NCI-H187 treated with DMSO at 0.1 percent for 48 hours (cell line): ENCODE measurements around the gene IFNL4.
"Not testable (repeated sequence)": the region's sequence is repeated elsewhere in the genome, so short reads cannot be mapped to it uniquely, and the experiment has no call there.

Experiments
- DNase-seq: peaks from one replicate; lab custom pipeline; 2025; lab: John Stamatoyannopoulos, UW

Gene IFNL4

DNA sequence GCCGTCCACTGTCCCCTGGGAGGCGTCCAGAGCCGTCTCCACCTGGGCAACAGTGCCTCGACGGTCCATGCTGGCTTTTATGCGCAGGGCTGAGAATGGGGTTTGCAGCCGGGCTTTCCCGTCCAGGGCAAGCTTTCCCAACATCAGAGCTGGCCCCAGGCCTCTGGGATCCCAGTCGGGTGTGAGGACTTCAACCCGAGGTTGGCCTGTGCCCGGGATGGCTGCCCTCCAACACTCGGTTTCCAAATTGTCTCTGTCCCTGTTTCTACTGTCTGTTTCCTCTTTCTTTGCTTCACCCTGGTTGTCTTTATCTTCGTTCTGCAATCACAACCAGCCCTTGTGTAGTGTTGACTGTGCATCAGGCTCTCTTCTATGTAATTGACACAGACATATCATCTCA is at the start of gene IFNL4:
IFNL4 (minus strand) TSS at position 51 of the 400 bp plus-strand sequence.
- no peak for DNase-seq

DNA sequence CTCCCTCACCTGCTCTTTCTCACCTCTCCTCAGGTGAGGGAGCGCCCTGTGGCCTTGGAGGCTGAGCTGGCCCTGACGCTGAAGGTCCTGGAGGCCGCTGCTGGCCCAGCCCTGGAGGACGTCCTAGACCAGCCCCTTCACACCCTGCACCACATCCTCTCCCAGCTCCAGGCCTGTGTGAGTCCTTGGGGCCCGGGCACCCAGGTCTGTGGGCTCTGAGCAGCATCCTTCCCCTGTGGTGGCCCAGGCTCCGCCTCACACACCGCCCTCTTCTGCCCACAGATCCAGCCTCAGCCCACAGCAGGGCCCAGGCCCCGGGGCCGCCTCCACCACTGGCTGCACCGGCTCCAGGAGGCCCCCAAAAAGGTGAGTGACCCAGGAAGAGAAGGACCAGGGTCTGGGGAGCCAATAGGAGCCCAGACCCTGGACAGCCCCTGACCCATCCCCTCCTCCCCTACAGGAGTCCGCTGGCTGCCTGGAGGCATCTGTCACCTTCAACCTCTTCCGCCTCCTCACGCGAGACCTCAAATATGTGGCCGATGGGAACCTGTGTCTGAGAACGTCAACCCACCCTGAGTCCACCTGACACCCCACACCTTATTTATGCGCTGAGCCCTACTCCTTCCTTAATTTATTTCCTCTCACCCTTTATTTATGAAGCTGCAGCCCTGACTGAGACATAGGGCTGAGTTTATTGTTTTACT is 49.4 kb upstream of the IFNL4 start:
- DNase-seq = no peak

DNA sequence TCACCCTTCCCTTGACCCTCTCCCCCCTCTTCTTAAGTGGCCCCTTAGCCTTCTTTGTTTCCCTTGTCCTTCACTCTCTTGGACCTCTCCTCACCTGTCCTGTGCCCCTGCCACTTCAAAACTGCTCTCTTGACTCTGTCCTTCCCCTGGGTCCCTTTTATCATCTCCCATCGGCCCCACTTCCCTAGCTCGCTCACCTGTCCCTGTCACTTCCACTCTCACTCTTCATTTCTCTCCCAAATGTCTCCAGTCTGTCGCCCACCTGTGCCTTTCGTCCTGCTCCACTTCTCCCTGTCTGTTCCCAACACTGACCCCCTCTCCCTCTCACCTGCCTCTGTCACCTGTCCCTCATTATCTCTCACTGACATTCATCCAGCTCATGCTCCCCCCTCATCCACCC is 48.2 kb upstream of the IFNL4 start:
- DNase-seq = no peak

DNA sequence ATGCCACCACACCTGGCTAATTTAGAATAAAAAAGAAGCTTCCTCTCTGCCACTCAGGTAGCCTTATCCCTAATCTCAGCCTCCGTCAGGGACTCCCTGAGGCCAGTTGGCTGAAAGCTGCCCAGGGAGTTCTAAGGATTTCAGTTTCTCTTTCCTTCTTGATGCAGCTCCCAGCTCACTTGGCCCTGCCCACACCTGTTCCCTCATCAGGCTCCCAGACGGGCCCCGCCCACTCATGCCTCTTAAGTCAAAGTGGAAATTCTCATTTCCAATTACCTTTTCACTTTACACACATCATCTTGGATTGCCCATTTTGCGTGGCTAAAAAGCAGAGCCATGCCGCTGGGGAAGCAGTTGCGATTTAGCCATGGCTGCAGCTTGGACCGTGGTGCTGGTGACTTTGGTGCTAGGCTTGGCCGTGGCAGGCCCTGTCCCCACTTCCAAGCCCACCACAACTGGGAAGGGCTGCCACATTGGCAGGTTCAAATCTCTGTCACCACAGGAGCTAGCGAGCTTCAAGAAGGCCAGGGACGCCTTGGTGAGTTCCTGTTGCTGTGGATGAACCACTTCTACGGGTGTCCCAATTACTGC is 47.5 kb upstream of the IFNL4 start, which contains the start of gene IFNL1:
IFNL1 (plus strand) TSS at position 353 of the 591 bp plus-strand sequence; CDS start at position 368, 15 bp downstream.
- DNase-seq = no peak

DNA sequence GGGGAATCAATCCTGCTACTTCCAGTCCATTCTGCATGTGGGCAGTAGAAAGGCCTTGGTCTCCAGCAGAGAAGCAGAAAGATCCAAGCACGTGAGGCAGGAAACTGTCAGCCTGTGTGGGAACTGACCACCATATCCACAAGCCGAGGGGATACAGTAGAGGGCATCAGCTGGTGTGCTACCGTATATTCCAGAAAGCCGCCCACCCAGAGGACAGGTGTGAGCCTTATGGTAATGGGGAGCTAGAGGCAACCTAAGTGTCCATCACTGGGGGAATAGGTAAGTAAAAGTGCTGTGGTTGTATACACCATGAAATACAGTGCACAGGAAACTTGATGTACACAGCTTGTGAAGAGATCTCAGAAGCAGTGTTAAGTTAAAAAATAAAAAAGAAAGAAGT is 44.7 kb upstream of the IFNL4 start:
- DNase-seq = no peak

DNA sequence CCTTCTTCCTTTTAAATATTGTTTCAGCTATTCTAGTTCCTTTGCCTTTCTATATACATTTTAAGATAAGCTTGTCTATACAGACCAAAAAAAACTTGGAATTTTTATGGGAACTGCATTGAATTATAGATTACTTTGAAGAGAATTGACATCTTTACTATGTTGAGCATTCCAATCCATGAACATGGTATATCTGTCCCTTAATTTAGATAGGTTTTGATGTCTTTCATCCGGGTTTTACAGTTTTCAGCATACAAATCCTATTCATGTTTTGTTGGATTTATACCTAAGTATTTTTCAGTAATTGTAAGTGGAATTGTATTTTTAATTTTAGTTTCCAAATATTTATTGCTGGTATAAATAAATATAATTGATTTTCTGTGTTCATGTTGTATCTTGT is 35.4 kb upstream of the IFNL4 start:
- DNase-seq = no peak

DNA sequence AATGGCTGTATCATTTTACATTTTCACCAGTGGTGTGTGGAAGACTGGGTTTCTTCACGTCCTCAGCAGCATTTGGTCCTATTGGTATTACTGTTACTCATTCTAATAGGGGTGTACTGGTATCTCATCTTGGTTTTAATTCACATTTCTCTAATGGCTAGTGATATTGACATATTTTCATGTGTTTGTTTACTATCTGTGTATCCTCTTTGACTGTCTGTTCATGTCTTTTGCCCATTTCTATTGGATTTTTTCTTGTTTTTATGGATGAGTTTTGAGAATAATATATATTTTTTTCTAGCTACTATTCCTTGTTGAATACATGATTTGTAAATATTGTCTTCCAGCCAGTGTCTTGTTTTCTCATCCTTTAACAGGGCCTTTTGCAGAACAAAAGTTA is 33.4 kb upstream of the IFNL4 start:
- DNase-seq = no peak

DNA sequence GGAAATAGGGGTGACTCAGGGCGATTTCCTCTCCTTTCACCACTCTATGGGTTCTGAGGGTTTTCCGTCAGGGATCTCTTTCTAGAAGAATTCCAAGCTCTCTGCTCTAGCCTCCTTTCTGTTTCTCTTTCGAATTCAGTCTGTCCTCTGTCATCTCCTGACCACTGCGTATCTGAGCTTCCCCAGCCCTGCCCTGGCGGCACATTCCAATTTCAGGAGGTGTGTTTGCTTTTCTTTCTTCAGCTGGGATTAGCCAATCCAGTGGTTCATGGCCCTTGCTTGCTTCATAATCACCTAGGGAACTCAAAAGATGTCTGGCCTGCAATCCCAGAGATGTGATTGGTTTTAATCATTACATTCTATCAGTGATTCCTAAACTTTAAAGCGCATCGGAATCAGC is 28.9 kb upstream of the IFNL4 start:
- DNase-seq = no peak

DNA sequence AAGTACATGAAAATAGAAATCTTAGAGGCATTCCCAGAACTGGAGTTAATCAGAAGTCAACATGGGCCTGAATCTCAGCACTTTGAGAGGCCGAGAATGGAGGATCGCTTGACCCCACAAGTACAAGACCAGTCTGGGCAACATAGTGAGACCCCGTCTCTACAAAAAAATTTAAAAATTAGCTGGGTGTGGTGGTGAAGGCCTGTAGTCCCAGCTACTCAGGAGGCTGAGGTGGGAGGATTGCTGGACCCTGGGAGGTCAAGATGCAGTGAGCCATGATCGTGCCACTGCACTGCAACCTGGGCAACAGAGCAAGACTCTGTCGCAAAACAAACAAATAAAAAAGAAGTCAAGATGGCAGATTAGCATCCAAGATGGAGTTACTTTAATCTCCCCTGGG is 28.1 kb upstream of the IFNL4 start:
- DNase-seq = no peak

DNA sequence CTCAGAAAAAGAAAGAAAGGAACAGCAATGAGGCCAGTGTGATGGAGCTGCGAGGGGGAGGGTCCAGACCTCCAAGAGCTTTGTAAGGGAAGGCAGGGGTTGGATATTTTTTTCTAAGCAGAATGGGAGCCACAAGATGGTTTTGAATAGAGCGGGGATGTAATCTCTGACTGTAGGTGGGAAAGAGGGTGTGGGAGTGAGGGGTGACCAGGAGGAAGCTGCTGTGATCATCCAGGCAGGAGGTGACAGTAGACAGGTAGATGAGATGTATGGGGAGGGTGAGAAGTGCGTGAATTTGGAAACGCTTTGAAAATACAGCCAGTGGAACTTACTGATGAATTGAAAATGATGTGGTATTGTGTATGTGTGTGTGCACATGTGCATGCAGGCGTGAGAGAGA is 26.9 kb upstream of the IFNL4 start:
- DNase-seq = no peak

DNA sequence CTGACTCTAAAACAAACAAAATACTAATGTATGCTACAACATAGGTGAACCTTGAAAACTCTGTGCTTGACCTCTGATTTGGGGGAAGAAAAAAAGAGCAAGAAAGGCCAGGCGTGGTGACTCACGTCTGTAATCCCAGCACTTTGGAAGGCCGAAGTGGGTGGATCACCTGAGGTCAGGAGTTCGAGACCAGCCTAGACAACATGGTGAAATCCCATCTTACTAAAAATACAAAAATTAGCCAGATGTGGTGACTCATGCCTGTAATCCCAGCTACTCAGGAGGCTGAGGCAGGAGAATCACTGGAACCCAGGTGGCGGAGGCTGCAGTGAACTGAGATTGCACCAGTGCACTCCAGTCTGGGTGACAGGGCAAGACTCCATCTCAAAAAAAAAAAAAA is 25.2 kb upstream of the IFNL4 start:
- not testable (repeated sequence) for DNase-seq

DNA sequence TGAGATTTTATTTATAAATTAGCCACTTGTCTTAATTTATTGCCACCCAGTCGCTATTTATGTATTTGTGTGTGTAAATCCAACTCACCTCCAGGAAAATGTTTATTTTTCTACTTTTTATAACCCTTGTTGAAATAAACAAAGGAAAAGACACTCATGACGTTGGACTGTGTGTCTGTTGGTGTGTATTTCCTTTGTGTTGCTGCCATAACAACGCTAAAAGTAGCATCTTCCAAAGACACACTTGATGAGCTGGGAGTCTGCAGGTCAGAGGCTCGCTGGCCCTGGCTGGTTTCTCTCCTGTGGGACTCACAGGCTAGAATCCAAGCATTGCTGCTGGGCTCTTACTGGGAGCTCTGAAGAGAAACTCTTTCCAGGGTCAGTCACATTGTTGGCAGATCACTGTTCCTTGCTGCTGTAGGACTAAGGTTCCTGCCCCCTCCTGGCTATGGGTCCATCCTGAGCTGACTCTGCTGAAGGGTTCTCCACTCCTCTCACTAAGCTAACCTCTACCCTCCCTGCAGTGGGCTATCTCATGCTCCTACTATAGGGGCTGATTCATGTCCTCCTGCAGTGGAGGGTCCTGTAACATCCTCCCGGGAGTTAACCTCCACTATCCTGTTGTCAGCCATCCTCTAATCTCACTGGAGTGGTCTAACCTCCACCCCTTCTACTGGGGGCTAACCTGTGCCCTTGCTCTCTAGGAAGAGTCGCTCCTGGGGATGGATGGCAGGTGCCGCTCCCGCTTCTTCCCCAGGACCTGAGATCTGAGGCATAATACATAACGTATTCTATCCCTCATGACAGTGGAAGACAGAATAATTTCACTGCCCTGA is 21.6 kb upstream of the IFNL4 start:
- no peak for DNase-seq

DNA sequence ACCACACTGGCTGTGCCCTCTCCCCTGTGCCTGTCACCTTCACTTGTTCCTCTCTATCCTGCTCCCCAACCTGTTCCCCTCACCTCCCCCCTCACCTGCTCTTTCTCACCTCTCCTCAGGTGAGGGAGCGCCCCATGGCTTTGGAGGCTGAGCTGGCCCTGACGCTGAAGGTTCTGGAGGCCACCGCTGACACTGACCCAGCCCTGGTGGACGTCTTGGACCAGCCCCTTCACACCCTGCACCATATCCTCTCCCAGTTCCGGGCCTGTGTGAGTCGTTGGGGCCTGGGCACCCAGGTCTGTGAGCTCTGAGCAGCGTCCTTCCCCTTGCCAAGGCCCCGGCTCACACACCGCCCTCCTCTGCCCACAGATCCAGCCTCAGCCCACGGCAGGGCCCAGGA is 20.7 kb upstream of the IFNL4 start:
- not testable (repeated sequence) for DNase-seq

DNA sequence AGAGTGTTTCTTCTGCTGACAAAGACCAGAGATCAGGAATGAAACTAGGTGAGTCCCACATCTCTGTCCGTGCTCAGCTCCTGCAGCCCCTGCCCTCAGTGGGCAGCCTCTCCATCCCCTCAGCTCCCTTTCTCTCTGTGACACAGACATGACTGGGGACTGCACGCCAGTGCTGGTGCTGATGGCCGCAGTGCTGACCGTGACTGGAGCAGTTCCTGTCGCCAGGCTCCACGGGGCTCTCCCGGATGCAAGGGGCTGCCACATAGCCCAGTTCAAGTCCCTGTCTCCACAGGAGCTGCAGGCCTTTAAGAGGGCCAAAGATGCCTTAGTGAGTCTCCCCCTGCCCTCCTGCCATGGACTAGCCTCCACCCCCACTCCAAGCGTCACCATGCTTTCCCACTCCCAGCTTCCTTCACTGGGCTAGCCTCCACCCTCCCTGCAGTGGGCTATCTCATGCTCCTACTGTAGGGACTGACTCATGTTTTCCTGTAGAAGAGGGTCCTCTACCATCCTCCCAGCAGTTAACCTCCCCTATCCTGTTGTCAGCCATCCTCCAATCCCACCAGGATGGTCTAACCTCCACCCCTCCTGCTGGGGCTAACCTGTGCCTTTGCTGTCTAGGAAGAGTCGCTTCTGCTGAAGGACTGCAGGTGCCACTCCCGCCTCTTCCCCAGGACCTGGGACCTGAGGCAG is 20.0 kb upstream of the IFNL4 start:
- not testable (repeated sequence) for DNase-seq

DNA sequence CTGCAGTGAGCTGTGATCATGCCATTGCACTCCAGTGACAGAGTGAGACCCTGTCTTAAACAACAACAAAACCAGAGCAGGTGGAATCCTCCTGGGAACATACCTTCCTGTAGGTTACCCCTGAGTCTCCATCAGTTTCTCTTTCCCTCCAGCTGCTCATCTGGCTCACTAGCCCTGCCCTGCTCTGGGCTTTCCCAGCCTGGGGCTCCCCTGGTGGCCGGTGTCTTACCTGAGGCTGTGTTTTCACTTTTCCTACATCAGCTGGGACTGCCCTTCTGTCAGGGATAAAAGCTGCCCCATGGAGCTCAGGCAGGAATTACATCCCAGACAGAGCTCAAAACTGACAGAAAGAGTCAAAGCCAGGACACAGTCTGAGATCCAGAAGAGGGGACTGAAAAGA is 19.4 kb upstream of the IFNL4 start, which contains the start of gene IFNL2:
IFNL2 (plus strand) TSS at position 312 of the 400 bp plus-strand sequence. CDS start 173 bp downstream, outside the sequence.
- not testable (repeated sequence) for DNase-seq

DNA sequence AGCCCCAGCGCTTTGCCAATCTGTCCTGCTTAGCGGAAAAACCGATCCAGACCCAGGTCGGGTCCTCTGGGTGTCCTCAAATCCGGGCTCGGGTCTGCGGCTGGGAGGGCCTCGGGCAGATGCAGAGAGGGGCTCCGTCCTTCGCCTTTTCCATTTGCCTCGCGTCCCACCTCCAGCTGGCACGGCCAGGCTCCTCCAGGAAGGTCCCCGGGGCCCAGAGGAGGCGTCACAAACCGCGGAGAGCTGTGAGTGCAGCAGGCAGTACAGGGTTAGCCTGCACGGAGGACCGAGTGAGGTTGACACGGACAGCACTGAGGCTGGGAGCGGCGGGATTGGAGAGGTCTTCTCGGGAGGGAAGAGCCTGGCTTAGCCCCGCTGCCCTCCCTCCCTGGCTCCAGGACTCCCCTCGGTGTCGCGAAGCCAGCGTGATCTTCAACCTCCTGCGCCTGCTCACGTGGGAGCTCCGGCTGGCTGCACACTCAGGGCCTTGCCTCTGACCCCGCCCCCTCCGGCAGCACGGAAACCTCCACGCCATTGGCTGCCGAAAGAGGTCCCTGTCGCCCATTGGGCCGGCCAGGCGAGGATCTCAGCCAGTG is 16.8 kb upstream of the IFNL4 start:
- no peak for DNase-seq

DNA sequence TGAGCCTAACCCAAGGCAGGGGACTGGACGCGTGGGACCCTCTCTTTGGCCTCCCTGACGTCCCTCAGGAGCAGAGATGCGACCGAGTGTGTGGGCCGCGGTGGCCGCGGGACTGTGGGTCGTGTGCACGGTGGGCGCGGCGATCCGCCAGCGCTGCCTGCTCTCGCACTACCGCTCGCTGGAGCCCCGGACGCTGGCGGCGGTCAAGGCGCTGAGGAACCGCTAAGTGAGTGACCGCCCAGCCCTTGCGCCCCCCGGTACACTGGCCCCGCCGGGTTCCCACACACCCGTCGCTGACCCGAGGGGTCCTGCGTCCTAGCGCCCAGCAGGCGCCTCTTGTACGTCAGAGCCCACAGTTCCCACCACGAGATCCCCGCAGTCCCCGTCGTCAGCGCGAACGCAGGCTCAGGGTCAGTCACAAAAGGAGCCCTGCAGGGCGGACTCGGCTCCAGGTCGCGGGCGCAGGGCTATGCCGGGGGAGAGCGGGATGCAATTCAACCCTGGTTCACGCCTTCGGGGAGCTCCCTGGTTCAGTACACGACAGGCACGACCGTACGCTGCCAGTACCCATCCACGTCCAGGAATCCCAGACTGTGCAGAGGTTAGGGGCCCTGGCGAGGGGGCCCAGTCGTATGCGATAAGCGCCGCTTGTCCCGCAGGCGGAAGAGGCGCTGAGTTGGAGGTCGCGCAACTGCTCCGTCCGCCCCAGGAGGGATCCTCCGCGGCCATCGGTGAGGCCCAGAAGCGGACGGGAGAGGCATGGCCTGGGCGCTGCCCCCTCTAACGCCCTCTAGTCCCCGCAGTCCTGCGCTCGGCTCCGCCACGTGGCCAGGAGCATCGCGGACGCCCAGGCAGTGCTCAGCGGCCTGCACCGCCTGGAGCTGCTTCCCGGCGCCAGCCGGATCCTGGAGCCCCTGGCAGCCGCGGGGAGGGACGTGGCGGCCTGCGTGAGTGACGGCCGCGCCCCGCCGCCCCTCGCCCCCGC is 15.9 kb upstream of the IFNL4 start:
- DNase-seq = no peak

DNA sequence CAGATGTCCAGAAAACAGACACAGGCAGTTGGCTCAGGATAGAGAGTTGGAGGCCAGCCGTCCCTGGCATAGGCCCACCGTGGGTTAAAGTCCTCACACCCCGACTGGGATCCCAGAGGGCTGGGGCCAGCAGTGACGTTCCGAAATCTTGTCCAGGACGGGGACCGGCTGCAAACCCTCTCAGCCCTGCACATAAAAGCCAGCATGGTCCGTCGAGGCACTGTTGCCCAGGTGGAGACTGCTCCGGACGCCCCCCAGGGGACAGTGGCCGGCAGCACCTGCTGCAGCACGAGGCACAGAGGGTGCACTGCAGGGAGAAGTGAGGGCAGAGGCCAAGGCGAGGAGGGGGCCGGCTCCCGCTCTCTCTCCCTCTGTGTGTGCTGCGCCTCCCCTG is 15.3 kb upstream of the IFNL4 start:
- no peak for DNase-seq

DNA sequence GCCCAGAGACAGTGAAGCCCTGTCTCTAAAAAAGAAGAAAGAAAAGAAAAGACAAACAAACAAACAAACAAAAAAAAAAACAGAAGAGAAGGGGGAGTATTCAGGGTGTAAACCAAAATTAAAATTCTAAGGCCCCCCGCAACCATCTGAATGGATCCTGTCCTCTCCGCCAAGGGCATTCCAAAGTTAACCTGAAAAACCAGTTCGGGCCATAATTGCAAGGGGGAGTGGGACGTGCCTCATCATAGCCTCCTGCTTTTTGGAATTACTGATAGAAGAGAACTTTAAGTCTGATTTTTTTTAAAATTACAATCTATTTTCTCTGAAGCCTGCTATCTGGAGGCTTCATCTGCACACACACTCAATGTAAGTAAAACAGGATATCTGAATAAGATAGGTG is 13.8 kb upstream of the IFNL4 start:
- no peak for DNase-seq

DNA sequence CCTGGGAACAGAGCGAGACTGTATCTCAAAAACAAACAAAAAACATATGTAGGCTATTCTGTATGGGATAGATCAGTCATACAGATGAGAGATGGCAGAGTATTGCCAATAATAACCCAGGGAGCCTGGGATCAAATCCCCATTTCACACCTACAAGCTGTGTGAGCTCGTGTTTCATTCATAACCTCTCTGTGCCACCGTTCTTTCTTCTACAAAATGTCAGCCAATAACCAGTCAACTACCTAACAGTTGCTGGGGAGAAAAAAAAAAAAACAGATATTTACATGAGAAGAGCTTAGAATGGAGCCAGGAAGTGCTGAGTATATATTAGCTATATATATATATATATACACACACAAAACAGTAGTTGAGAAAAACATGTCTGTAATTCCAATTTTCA is 13.0 kb upstream of the IFNL4 start:
- no peak for DNase-seq

DNA sequence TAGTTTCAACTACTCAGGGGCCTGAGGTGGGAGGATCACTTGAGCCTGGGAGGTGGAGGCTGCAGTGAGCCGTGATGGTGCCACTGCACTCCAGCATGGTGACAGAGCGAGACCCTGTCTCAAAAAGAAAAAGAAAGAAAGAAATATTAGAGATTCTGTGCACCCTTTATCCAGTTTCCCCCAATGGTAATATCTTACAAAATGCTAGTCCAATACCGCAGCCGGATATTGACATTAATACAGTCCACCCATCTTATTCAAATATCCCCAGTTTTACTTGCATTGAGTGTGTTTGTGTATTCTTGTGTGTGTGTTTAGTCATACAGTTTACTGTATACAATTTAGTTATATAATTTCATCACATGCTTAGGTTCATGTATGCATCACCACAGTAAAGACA is 8.6 kb upstream of the IFNL4 start:
- no peak for DNase-seq
